Activated T-helper 2 cell treated with anti-CD3 and anti-CD28 coated beads, Interferon-gamma antibody, Interleukin-2, Interleukin-4, amounts not matched to agents 10 μg/mL and 5 μg/mL and 100 μg/mL, durations not matched to agents 14 hours and 24 hours and 36 hours (primary cell): ENCODE data around the gene CYRIA. TPM values are rescaled to one million over a fixed set of nuclear protein-coding genes. Genes with fewer than 3 reads are reported as not detected.

Experiments used
- DNase-seq: peaks from one replicate; pipeline ENCODE4 v3.0.0; 2021; ENCODE audit warnings: low spot score
- H3K27ac Mint-ChIP-seq: one replicate; pipeline ENCODE4 v1.8.0; 2021; ENCODE audit warnings: mixed read lengths
- H3K27me3 Mint-ChIP-seq: one replicate; pipeline ENCODE4 v1.8.0; 2021; ENCODE audit warnings: low read depth, mixed read lengths
- H3K36me3 Mint-ChIP-seq: one replicate; pipeline ENCODE4 v1.8.0; 2021; ENCODE audit warnings: low read depth, mixed read lengths
- H3K4me1 Mint-ChIP-seq: one replicate; pipeline ENCODE4 v1.8.0; 2021; ENCODE audit warnings: low read depth, mixed read lengths
- H3K4me3 Mint-ChIP-seq: one replicate; pipeline ENCODE4 v1.8.0; 2021; ENCODE audit warnings: low read depth, mild to moderate bottlenecking, moderate library complexity, mixed read lengths
- H3K9me3 Mint-ChIP-seq: one replicate; pipeline ENCODE4 v1.8.0; 2021; ENCODE audit warnings: mixed read lengths
- intact Hi-C: fragments of 100-400 bp; cut with micrococcal nuclease; formaldehyde crosslinking; loops from one replicate; pipeline ENCODE4 v1.15.1; 2023
- total RNA-seq: library from RNA; stranded (reverse); gene quantifications from 2 replicates; pipeline ENCODE4 v1.2.3, GENCODE V29; 2022

CYRIA gene
- total RNA-seq, 1 donor from 2014 or later, result 1.8 TPM

GRCh38 chr2:16684676-16685339 is 19.2 kb upstream of the CYRIA start:
- H3K36me3 Mint-ChIP-seq, result no peaks in the 10 kb centered on the region
- no peak for DNase-seq
- no peak overlapping the region for H3K27ac Mint-ChIP-seq
- intact Hi-C loops, result no loop called here
- H3K27me3 Mint-ChIP-seq, result peaks cover 3% of the 10 kb centered on the region
- H3K9me3 Mint-ChIP-seq, result no peaks in the 10 kb centered on the region
- H3K4me3 Mint-ChIP-seq, result no peak overlapping the region
- H3K4me1 Mint-ChIP-seq, result no peaks in the 10 kb centered on the region

- Mint-ChIP-seq H3K27me3 (peaks cover 3% of the 10 kb centered on the region), H3K4me1 (no peaks in the 10 kb centered on the region), H3K9me3 (no peaks in the 10 kb centered on the region), H3K36me3 (no peaks in the 10 kb centered on the region), H3K4me3 (no peak overlapping the region), H3K27ac (no peak overlapping the region)
- no peak for DNase-seq
- intact Hi-C loops, result no loop called here
Measured at GRCh38 chr2:16683576-16683975, 17.9 kb upstream of the CYRIA start.

- no peak for DNase-seq
- intact Hi-C loops, result no loop called here
- Mint-ChIP-seq H3K36me3 (no peaks in the 10 kb centered on the region), H3K4me1 (no peaks in the 10 kb centered on the region), H3K9me3 (peaks cover 9% of the 10 kb centered on the region), H3K27ac (no peak overlapping the region), H3K4me3 (no peak overlapping the region), H3K27me3 (no peaks in the 10 kb centered on the region)
Measured at GRCh38 chr2:16682431-16683118, 16.9 kb upstream of the CYRIA start.

GRCh38 chr2:16680781-16681180 is 15.1 kb upstream of the CYRIA start:
- intact Hi-C loops, result no loop called here
- Mint-ChIP-seq H3K36me3 (no peaks in the 10 kb centered on the region), H3K27ac (no peak overlapping the region), H3K9me3 (peaks cover 9% of the 10 kb centered on the region), H3K27me3 (peaks cover under 1% of the 10 kb centered on the region), H3K4me3 (no peak overlapping the region), H3K4me1 (no peaks in the 10 kb centered on the region)
- no peak for DNase-seq

GRCh38 chr2:16680304-16680703 is 14.7 kb upstream of the CYRIA start:
- peaks cover 9% of the 10 kb centered on the region for H3K9me3 Mint-ChIP-seq
- peaks cover 2% of the 10 kb centered on the region for H3K27me3 Mint-ChIP-seq
- H3K36me3 Mint-ChIP-seq, result no peaks in the 10 kb centered on the region
- H3K4me1 Mint-ChIP-seq, result no peaks in the 10 kb centered on the region
- no peak for DNase-seq
- no peak overlapping the region for H3K27ac Mint-ChIP-seq
- no peak overlapping the region for H3K4me3 Mint-ChIP-seq
- intact Hi-C loops, result no loop called here

GRCh38 chr2:16678964-16679363 is 13.3 kb upstream of the CYRIA start:
- H3K4me3 Mint-ChIP-seq, result no peak overlapping the region
- no peak for DNase-seq
- H3K9me3 Mint-ChIP-seq, result peaks cover 9% of the 10 kb centered on the region
- no peak overlapping the region for H3K27ac Mint-ChIP-seq
- no peaks in the 10 kb centered on the region for H3K36me3 Mint-ChIP-seq
- no peaks in the 10 kb centered on the region for H3K4me1 Mint-ChIP-seq
- peaks cover 2% of the 10 kb centered on the region for H3K27me3 Mint-ChIP-seq
- intact Hi-C loops, result no loop called here

- Mint-ChIP-seq H3K4me1 (no peaks in the 10 kb centered on the region), H3K4me3 (no peak overlapping the region), H3K27me3 (peaks cover 3% of the 10 kb centered on the region), H3K36me3 (no peaks in the 10 kb centered on the region), H3K27ac (no peak overlapping the region), H3K9me3 (peaks cover 9% of the 10 kb centered on the region)
- intact Hi-C loops, result no loop called here
- DNase-seq, result no peak
Measured at GRCh38 chr2:16677875-16678274, 12.2 kb upstream of the CYRIA start.

- intact Hi-C loops, result no loop called here
- DNase-seq, result no peak
- Mint-ChIP-seq H3K4me3 (no peak overlapping the region), H3K27me3 (peaks cover 6% of the 10 kb centered on the region), H3K9me3 (peaks cover 9% of the 10 kb centered on the region), H3K4me1 (no peaks in the 10 kb centered on the region), H3K36me3 (no peaks in the 10 kb centered on the region), H3K27ac (no peak overlapping the region)
Measured at GRCh38 chr2:16675781-16676180, 10.1 kb upstream of the CYRIA start.

- Mint-ChIP-seq H3K27ac (no peak overlapping the region), H3K27me3 (peaks cover 6% of the 10 kb centered on the region), H3K36me3 (no peaks in the 10 kb centered on the region), H3K4me3 (no peak overlapping the region), H3K9me3 (peaks cover 9% of the 10 kb centered on the region), H3K4me1 (no peaks in the 10 kb centered on the region)
- intact Hi-C loops, result no loop called here
- no peak for DNase-seq
Measured at GRCh38 chr2:16674154-16674553, 8.5 kb upstream of the CYRIA start.

GRCh38 chr2:16671760-16672159 is 6.1 kb upstream of the CYRIA start:
- H3K4me3 Mint-ChIP-seq, result no peak overlapping the region
- intact Hi-C loops, result no loop called here
- no peak for DNase-seq
- H3K27ac Mint-ChIP-seq, result no peak overlapping the region
- no peaks in the 10 kb centered on the region for H3K36me3 Mint-ChIP-seq
- no peaks in the 10 kb centered on the region for H3K9me3 Mint-ChIP-seq
- H3K27me3 Mint-ChIP-seq, result peaks cover 18% of the 10 kb centered on the region
- H3K4me1 Mint-ChIP-seq, result no peaks in the 10 kb centered on the region

- H3K27ac Mint-ChIP-seq, result no peak overlapping the region
- no peaks in the 10 kb centered on the region for H3K9me3 Mint-ChIP-seq
- no peaks in the 10 kb centered on the region for H3K36me3 Mint-ChIP-seq
- peaks cover 29% of the 10 kb centered on the region for H3K27me3 Mint-ChIP-seq
- H3K4me3 Mint-ChIP-seq, result no peak overlapping the region
- no peak for DNase-seq
- H3K4me1 Mint-ChIP-seq, result peaks cover 12% of the 10 kb centered on the region
- intact Hi-C loops, result loop anchor here (5.0 kb wide), 2 partner anchors 47 to 78 kb away; no protein-coding TSS in a partner anchor
Measured at GRCh38 chr2:16669388-16669787, 3.8 kb upstream of the CYRIA start.

- Mint-ChIP-seq H3K27ac (peak overlapping the region; percentile 86), H3K36me3 (no peaks in the 10 kb centered on the region), H3K4me1 (peaks cover 24% of the 10 kb centered on the region), H3K27me3 (peaks cover 43% of the 10 kb centered on the region), H3K4me3 (peak overlapping the region; percentile 87), H3K9me3 (no peaks in the 10 kb centered on the region)
- intact Hi-C loops, result loop anchor here (1.0 to 5.0 kb wide), 3 partner anchors 44 to 81 kb away; no protein-coding TSS in a partner anchor
- DNase-seq, result no peak
Measured at GRCh38 chr2:16666449-16666801, 791 bp upstream of the CYRIA start.
